Measurements from ENCODE around the gene SPSB2.

Gene SPSB2

DNA sequence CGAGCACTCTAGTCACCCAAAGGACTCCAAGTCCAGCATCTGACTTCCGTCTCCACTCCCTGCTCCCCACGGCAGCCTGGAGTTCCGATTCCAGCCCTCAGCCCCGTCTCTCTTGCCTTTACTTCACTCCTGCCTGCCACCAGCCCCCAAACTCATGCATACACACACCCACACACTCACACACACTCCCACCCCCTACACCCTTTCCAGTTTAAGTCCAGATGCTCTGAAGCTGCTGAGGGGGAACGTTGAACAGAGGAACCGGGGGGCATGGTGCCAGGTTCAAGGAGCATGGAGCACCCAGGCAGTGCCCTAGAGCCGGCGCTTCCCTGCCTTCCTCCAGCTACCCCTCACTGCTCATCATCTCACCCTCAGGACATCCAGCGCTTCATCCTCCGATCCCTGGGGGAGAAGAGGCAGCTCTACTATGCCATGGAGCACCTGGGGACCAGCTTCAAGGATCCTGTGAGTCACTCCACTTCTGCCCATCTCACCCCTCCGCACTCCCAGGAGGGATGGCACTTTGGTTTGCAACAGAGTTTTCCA lies 41.6 kb downstream of the SPSB2 start:
- no peak for DNase-seq (ENCODE audit: low read depth in 2 of 2)

DNA sequence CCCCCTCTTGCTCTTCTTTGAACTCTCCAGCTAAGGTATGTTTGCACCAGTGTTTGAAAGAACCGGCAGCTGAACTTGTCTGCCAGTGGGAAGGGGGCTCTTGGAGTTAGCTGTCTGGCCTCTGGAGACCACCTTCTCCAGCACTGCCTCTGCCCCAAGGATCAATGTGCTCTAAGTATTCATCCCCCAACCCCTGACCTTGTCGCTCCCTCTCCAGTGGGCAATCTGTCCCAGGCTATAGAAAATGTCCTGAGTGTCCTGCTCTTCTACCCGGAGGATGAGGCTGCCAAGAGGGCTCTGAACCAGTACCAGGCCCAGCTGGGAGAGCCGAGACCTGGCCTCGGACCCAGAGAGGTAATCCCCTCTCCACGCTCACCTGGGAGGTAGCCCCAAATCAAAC lies 42.1 kb downstream of the SPSB2 start:
- DNase-seq (ENCODE audit: low read depth in 2 of 2), result no peak

DNA sequence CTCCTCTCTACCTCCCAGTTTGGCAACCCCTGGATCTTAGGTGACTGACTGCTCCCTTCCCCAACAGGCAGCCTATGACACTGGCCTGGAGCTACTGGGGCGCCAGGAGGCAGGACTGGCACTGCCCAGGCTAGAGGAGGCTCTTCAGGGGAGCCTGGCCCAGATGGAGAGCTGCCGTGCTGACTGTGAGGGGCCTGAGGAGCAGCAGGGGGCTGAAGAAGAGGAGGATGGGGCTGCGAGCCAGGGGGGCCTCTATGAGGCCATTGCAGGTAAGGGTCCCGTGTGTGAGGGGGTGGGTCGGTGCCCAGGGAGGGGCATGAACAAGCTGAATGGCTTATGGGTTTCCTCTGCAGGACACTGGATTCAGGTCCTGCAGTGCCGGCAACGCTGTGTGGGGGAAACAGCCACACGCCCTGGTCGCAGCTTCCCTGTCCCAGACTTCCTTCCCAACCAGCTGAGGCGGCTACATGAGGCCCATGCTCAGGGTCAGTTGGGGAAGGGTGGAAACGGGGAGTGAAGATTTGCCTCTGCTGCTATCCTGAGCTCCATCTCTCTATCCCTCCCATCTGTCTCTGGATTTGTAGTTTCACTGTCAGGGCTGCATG lies 42.7 kb downstream of the SPSB2 start:
- DNase-seq (ENCODE audit: low read depth in 2 of 2), result no peak

DNA sequence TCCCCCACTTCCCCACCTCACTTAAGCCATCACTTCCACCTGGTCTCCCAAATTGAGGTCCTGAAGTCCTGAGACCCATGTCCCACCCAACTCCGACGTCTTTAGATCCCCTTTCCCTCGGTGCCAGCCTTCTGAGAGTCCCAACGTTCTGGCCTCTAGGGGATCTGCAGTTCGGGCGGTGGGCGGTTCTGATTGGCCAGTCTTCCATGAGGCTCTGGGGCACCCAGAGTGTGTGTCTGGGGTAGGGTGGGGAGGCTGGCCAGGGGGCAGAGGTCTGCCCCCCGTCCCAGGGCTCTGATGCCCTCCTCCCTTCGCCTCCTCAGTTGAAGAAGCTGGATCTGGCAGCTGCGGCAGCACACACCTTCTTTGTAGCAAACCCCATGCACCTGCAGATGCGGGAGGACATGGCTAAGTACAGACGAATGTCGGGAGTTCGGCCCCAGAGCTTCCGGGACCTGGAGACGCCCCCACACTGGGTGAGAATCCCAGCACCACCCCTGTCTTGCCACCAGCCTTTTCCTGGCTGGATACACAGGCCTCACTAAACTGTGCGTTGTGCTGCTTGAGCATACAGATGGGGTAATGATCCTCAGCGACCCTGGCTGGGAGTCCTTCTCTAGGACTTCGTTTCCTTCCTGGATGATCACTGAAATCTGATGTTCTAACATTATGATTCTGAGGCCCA lies 43.4 kb downstream of the SPSB2 start:
- no peak for DNase-seq (ENCODE audit: low read depth in 2 of 2)

DNA sequence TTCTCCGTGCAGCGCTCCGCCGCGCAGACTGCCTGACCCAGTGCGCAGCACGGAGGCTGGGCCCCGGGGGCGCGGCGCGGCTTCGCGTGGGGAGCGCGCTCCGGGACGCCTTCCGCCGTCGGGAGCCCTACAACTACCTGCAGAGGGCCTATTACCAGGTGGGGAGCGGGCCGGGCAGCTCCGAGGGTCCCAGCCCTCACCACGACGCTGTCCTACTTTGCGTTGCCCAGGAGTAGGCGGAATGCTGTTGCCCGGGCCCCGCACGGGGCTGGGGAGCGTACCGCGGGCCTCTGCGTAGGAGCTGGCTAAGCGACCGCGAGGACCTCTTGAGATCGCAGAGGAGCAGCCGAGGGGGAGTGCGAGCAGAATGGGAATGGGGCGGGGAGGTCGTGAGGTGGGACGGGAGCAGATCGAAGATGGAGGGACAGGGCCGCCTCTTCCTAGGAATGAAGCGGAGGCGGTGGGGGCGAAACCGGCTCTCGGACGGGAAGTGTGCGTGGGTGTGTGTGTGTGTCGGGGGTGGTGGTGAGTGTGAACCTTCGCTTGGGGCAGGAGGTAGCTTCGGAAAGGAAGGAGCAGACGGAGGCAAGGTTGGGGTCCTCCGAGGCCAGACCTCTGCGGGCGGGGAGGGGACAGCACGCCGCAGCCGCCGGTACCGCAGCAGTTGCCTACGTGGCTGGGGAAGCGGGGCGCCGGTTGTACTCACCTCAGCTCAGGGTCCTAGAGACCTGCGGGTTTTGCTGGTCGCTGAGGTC lies 44.1 kb downstream of the SPSB2 start:
- peak in 1 of 2 experiments; percentile 18 for DNase-seq (ENCODE audit: low read depth in 2 of 2)

DNA sequence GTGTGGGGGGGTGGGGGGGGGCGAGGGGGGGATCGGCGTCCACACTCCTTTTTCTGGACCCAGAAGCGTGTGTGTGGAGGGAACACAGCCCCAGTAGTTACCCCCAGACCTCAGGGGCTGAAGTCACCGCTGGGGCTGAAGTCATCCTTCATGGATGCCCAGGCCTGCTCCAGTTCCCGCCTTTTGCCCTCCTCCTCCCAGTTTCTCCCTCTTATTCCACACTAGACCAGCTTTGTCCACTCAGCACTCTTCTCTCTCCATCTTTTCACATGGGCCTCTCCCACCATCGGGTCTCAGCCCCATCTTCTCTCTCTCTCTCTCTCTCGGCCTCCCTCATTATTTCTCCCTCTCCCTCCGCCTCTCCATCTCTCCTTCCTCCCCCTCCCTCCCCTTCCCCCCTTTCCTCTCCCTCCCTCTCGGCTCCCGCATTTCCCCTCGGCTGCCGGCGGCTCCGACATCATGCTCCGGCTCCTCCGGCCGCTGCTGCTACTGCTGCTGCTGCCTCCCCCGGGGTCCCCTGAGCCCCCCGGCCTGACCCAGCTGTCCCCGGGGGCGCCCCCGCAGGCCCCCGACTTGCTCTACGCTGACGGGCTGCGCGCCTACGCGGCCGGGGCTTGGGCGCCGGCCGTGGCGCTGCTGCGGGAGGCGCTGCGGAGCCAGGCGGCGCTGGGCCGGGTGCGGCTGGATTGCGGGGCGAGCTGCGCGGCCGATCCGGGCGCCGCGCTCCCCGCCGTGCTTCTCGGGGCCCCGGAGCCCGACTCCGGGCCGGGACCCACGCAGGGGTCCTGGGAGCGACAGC lies 44.9 kb downstream of the SPSB2 start, which contains the start of gene P3H3:
Gene P3H3, plus strand, starts transcription at position 426 of the 799 bp plus-strand sequence. Its CDS starts 34 bp downstream, at position 460.
- no peak for DNase-seq (ENCODE audit: low read depth in 2 of 2)

DNA sequence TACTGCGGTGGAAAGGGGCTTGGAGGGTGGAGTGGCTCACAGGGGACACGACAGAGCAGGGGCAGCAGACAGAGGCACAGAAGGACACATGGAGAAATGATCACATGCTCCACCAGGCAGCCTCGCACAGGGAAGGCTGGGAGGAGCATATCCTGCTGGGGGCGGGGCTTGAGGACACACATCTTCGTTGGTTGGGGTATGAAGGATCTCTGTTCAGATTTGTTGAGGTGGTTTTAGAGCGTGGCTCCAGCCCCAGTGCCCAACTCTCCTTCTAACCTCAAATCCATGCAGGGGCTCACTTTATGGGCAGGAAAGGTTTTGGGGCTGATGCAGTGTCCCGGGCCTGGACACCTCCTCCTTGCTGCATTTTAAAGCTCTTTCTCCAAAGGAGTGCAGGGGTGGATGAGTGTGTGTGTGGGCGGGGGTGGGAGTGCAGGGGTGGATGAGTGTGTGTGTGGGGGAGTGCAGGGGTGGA lies 45.6 kb downstream of the SPSB2 start:
- DNase-seq (ENCODE audit: low read depth in 2 of 2), result peak in 1 of 2 experiments; percentile 68

DNA sequence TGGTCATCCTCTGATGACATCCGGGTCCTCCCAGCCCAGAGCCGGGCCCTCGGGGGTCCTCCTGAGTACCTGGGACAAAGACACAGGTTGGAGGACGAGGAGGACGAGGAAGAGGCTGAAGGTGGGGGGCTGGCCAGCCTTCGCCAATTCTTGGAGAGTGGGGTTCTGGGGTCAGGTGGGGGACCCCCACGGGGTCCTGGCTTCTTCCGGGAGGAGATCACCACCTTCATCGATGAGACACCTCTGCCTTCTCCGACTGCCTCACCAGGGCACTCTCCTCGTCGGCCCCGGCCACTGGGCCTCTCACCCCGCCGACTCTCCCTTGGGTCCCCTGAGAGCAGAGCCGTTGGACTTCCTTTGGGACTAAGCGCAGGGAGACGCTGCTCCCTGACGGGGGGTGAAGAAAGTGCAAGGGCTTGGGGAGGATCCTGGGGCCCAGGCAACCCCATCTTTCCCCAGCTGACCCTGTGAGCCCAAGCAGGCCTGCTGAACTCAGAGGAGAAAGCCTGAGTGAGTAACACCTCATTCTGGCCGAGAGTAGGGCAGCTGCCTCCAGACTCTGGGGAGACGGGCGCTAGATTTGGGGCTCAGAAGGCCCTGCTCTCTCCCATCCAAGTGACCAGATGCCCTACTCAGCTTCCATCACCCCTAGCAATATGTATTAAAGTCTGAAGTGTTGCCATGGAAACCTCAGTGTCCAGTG lies 46.2 kb downstream of the SPSB2 start:
- no peak for DNase-seq (ENCODE audit: low read depth in 2 of 2)

DNA sequence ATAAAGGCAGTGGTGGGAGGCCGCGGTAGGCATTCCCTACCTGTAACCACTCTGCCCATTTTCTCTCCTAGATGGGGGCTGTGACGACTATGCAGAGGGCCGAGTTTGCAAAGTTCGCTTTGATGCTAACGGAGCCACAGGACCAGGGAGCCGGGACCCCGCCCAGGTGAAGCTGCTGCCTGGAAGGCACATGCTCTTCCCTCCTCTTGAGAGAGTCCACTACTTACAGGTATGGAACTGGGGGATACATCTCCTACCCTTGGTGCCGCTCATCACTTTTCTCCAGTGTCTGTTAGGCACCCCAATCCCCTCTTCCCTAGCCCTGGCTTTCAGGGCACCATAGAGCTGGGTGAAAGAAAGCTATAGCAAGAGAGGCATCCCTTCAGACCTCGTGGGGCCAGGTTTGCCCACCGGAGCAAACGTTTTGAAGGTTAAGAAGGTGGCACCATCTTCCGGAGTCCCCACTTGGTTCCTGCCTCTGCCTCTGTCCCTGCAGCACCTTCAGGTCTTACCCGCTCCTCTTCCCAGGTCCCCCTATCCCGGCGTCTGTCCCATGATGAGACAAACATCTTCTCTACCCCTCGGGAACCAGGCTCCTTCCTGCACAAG lies 46.9 kb downstream of the SPSB2 start:
- DNase-seq (ENCODE audit: low read depth in 2 of 2), result no peak

DNA sequence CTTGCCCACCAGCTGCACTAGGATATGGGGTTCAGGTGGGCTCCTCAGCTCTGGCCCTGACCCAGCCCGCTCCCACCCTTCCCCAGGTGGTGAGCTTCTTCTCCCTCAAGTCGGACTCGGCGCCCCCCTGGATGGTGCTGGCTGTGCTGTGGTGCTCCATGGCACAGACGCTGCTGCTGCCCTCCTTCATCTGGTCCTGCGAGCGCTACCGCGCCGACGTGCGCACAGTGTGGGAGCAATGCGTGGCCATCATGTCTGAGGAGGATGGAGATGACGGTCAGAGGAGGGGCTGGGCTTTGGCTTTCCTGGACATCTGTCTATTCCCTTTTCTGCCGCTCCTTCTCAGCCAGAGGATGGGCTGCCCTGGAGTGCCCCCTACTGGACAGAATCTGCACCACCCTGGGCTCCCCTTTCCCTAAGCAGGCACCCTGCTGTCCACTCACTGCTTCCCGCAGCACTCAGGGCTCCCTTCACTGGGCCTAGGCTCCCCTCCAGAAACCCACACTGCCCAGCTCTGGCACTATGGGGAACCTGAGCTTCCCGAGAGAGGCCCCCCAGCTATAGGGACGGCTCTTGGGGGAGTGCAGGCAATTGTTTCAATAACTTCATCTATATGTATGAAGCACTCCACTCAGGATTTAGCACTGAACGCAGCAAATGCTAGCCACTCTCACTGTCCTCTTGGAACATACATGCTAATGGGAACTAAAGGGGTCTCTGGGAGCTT lies 47.5 kb downstream of the SPSB2 start:
- peak; percentile 65 to 88 for DNase-seq (ENCODE audit: low read depth in 2 of 2)

DNA sequence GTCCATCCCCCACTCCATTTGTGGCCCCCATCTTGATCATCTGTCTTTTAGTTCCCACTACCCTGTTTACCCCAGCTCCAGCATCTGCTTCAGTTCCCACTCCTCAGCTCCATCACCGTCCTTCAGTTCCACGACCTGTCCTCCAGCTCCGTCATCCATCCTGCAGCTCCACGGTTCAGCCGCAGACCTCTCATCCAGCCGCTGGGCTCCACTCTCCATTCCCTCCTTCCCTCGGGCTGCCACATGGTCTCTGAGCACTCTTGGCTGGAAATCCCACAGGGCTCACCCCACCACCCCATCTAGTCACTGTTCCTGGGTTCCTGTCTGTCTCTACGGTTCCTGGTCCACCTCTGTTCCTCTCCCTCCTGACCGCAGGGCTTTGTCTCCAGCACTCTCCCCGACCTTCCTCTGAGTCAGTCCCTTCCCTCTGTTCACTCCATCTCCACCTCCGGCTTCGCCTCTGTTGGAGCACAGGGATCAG lies 48.2 kb downstream of the SPSB2 start:
- no peak for DNase-seq (ENCODE audit: low read depth in 2 of 2)

DNA sequence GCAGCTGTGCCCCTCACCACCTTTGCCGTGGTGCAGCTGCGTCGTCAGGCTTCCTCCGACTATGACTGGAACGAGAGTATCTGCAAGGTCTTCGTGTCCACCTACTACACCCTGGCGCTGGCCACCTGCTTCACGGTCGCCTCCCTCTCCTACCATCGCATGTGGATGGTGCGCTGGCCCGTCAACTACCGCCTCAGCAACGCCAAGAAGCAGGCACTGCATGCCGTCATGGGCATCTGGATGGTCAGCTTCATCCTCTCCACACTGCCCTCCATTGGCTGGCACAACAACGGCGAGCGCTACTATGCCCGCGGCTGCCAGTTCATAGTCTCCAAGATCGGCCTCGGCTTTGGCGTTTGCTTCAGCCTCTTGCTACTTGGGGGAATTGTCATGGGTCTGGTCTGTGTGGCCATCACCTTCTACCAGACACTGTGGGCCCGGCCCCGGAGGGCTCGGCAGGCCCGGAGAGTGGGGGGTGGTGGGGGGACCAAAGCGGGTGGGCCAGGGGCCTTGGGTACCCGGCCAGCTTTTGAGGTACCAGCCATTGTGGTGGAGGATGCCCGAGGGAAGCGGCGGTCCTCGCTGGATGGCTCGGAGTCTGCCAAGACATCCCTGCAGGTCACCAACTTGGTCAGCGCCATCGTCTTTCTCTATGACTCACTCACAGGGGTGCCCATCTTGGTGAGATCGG lies 48.9 kb downstream of the SPSB2 start:
- DNase-seq (ENCODE audit: low read depth in 2 of 2), result no peak

DNA sequence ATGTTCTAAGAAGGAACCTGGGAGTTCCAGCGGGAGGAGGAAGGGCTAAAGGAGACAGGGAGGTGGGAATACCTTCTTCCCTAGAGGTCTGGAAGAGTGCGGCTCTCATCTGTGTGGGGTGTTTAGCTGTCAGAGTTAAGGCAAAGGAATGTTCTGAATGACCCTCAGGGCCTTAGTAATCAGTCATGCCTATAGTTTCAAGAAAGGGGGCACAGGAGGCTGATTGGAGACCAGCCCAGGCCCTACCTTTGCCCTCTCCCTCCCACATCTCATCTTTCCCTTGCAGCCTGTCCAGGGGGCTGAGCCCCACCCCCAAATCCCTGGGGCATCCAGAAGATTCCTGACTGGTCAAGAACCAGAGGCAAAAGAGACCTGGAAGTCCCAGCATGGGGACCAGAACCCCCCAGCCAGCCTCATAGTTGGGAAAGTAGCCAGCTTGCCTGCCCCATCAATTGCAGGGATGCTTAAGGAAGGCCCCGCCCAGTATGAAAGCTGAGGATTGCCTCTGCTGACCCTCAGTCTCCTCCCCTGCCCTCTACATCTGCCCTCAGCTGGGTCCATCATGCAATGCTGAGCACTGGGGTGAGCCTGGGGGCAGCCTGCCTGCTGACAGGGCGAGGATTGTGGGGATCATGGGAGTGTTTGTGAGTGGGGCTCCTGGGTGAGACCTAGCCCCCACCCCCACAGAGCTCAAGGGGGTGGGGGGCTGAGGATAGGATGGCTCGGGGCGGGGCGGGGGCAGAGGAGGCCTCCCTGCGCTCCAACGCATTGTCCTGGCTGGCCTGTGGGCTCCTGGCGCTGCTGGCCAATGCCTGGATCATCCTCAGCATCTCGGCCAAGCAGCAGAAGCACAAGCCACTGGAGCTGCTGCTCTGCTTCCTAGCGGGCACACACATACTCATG lies 49.7 kb downstream of the SPSB2 start:
- DNase-seq (ENCODE audit: low read depth in 2 of 2), result no peak

DNA sequence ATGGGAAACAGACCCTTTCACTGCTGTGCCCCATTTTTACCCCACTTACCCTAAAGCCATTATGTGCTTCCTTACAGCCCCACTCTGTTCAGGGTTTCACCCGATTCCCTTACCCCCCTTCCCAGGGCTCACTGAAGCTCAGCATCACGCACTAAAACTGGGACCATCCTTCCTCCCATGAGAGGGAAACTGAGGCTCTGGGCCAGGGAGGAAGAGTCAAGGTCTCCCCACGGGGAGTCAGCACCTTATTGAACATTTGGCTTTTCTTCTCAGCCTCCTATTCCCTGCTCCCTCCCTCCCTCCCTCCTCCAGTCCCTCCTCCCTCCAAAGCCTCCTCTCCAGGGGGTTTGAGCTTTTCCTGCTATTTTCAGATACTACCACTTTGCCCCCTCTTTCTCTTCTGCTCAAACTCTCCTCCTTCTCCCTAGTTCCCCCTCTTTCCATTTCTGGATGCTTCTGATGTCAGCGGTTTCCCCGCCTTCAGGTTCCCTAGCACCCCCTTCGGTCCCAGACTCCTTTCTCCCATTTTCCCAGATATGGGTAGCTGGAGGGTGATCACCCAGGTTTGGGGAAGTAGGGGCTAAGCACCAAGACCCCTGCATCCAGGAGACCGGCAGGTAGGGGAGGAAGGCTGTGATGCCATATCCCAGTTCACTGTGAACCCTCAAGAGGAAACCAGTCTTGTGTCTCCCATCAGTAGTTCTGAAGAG lies 50.5 kb downstream of the SPSB2 start:
- no peak for DNase-seq (ENCODE audit: low read depth in 2 of 2)

DNA sequence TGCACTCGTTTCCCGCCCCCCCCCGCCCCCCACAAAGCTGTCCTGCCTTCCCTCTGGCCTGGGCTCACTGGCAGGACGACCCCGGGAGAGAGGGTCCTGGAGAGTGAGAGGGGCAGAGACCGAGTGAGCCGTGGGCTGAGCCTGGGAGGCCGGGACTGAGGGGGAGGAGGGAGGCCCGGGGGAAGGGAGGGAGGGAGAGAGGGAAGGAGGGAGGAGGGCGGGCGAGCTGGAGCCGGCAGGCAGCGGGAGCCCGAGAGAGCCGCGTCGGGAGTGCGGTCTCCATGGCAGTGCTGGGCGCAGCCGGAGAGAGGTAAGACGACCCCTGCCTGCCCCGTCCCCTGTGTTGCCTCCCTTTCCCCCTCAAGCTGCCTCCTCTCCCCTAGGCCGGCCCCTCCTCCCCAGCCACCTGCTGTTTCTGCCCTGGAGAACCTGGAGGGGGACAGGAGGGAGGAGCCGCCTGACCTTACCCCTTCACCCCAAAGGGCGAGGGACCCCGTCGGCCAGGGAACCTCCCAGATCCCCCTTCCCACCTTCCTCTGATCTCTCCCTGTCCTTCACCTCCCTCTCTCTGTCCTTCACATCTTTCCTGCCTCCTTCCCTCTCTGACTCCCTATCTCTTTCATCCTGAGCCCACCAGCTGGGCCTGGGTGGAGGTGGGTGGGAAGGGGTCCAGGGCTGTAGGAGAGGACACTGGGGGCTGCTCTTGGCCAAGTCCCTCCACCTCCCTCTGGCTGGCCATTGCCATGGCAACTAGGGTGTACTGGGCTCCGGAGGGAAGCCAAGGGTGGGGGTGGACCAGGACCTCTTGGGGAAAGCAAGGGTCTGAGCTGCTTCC lies 51.3 kb downstream of the SPSB2 start, which contains the start of gene GPR162:
Gene GPR162, plus strand, starts transcription at position 231 of the 835 bp plus-strand sequence. CDS start 2,078 bp downstream, outside the sequence.
- DNase-seq (ENCODE audit: low read depth in 2 of 2), result no peak
